GM21723 (cell line): ENCODE data around the gene GLIPR2.
"Not testable (repeated sequence)": the region's sequence is repeated elsewhere in the genome, so short reads cannot be mapped to it uniquely, and the experiment has no call there.

Source experiments
- ATAC-seq: cut with Tn5 transposase; IDR thresholded peaks from one replicate; pipeline ENCODE4 v1.9.1; 2021; ENCODE audit warnings: mild to moderate bottlenecking, moderate library complexity; ENCODE audit not compliant: unreplicated experiment

Gene GLIPR2

DNA sequence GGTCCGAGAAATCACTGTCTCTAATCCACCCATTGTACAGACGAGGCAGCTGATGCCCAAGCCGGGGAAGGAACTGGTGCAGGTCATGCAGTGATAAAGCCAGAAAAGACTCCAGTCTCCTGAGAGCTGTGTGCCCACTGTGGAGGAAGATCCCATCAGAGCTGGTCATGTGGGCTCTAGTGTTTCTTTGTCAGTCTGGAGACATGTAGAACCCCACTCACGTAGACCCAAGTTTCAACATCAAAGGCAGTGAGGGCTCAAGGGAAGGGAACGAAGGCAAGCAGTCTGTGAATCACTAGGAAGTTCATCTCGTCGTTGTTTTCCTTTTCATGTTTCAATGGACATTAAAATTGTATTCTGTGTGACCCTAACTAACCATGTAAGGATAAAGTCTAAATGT is 14.6 kb upstream of the GLIPR2 start:
- ATAC-seq = no peak

DNA sequence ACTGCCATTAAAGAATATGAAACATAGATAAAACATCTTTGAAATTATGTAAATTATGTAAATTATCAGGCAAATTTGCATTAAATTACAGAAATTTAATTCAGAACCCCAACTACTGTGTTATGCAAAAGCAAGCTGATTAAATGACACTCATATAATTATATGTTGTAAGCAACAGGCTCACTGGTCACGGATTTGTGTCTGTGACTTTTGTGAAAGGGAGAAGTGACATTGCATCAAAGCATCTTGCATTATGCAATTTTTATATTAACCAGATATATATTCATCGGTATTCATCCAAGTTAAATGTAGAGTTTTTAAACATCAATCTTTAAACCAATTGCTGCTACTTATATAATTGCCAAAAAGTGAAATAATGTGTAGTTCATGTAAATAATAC is 13.0 kb upstream of the GLIPR2 start:
- no peak for ATAC-seq

DNA sequence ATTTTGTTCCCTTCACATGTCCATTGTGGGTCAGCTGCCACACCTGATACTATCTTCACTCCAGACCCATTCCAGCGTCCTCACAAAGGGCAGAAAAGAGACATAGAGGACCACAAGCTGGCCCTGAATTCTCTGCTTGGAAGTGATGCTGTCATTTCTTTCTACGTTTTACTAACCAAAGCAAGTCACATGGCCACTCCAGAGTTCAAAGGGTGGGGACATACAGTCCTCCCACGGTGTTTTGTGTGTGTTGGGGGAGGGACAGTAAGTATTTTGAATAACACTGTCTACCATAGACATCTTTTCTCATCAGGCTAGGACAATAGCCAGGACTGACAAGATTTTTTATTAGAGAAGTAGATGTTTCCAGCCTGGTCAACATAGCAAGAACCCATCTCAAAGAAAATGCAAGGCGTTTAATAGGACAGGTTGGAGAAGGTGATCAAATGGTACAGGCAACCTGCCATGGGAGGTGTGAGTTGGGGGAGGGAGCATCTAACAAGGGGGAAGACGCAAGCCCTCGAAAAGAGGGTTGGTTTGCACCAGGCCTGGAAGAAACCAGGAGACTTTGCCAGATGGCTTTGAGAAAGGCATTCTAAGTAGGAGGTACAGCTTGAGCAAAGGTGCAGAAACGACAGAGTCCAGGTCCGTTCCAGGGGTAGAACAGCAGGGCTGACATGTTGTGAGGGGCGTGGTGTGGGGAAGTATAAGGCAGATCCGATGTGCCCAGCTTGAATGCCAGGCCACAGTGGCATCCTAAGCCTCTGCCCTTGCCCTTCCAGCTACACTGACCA is 11.3 kb upstream of the GLIPR2 start:
- no peak for ATAC-seq

DNA sequence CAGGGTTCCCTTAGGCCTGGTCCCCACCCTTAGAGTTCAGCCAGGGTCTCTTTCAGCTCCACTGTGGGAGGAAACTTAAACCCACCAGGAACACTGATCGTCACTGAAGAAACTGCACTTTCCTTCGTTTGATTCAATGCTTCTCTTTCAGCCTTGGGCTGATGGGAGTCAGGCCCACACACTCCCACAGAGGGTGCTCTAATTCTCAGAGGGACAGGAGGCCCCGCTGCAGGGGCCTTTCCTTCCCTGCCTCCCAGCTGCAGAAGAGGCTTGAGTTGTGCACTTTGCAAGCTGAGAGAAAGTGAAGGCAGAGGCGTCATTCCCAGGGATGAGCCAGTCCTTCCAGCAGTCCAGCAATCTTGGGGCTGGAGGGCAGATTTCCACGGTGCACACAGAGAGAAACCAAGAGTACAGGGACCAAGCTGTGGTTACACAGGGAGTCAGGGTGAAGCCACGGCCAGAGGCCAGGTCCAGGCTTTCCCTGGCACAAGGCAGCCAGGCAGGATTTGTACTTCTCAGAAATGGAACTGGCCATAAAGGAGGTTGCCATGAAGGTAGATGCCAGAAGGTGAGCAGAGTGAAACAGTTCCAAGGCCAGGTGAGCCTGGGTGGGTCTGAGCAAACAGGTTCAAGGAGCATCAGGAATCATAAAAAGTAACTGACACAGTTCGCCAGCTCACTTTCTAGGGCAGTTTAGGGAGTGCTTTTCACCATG is 10.4 kb upstream of the GLIPR2 start:
- ATAC-seq = no peak

DNA sequence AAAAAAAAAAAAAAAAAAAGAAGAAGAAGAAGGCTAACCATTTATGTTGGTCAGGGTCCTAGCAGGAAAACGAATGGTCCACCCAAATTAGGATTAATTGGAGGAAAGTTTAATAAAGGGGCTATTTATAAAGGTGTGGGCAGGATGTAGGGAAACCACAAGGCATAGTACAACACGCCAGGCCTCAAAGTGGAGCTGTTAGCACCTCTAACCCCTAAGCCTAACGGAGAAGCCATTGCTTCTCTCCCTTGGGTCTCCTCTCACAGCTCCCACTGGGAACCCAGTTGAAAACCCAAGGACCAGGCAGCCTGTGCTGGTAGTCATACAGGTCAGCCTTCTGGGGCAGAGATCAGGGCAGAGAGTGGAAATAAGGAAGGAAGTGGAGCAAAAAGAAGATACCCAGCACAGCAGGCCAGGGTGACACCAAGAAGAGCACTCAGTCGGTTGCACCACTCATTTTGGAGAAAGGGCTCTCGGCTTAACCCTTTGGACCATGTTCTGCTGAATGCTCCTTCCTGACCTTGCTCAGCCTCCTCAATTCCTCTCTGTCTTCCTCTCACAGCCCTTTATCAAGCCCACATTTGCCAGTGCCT is 8.8 kb upstream of the GLIPR2 start:
- ATAC-seq = no peak

DNA sequence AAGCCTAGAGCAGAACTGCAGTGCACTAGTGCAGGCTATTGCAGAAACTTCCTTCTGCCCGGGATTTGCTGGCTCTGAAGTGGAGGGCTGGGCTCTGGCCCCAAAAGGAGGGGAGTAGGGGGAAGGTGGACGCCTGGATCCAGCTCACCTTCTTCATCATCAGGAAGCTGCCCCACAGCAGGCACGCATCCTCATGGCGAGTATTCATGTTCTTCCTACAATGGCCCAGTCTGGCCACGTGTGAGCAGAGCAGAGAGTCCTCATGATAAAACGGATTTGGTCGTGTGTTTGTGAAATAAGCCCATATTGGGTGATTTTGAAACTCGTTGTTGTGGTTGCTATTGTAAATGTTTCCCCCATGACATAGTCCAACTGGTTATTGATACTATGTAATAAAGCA is 8.2 kb upstream of the GLIPR2 start:
- no peak for ATAC-seq

DNA sequence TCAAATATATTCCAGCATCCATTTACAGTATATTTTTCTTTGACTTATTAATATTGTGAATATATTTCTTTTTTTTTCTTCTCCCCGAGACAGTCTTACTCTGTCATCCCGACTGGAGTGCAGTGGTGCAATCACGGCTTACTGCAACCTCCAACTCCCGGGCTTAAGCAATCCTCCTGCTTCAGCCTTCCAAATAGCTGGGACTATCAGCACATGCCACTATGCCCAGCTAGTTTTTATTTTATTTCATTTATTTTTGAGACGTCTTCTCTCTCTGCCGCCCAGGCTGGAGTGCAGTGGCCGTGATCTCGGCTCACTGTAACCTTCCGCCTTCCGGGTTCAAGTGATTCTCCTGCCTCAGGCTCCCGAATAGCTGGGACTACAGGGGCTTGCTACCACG is 7.4 kb upstream of the GLIPR2 start:
- ATAC-seq = no peak

DNA sequence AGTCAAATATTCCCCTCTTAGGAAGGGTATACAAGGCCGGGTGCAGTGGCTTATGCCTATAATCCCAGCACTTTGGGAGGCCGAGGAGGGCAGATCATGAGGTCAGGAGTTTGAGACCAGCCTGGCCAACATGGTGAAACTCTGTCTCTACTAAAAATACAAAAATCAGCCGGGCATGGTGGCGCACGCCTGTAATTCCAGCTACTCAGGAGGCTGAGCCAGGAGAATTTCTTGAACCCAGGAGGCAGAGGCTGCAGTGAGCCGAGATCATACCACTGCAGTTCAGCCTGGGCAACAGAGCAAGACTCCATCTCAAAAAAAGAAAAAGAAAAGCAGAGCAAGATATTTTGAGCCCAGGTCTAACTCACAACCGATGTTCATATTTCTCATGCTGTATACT is 4.9 kb upstream of the GLIPR2 start:
- ATAC-seq = not testable (repeated sequence)

DNA sequence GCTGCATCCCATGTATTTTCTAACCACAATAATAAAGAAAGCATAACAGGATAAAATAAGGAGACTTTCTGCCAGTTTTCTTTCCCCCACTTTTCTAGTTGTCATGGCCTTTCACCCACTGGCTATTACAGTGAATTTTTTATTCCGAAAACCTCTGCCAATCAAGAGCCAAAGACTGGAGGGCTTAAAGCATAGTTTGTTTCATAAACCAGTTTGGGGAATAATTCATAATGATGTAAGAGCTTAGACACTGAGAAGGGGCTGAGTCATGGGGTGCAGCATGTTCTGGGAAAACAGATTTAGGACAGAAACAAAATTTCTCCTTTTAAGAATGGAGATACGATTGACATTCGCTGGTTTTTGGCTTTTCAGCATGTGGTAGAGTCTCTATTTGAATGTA is 4.4 kb upstream of the GLIPR2 start:
- ATAC-seq = no peak

DNA sequence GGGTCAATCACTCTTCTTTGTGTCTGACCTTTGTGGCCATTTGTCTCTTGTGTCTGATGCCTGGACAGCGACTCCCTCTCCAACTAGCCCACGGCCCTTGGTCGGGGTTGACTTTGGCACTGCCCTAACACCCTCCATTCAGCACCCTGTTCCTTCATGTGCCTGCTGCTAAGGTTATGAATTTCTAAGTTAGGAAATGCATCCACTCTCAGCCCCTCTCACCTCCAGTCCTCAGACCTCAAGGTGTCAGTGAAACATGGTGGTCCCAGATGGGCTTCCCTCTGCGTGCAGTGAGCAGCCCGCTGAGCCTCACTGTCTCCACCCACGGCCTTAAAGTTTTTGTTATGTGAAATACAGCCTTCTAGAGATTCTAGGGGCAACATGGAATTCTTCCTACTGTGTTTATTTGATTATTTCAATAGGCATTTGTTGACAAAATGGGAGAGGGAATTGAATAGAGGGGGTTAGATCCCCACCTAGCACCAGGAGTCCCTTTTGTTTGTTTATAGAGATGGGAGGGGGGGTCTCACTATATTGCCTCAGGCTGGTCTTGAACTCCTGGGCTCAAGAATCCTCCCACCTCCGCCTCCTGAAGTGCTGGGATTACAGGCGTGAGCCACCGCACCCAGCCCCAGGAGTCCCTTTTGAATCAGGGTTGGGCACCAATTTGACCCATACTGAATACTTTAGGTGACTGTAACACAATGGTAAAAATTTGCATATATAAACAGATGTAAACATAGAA is 1.6 kb upstream of the GLIPR2 start:
- no peak for ATAC-seq

DNA sequence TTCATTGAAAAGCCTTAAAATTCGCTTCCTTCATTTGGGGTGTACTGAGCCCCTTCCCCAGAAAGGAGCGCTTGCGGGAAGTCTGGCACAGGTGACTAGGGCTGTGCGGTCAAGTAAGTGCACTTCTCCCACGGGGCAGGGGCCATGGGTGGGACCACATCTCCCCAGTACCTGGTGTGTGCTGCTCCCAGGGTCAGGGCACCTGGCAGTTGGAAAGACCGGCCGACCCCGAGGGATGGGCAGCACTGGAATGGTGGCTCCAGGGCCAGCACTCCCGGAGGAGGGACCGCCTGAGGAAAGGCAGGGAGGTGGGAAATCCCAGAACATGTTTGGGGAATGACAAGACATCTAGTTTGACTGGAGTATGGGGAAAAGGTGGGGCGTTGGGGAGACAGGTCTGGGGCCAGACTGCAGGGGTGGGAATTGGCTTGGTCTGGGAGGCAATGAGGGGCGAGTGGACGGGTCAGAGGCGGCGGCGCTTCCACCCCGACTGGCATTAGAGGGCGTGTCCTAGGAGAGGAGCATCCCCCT is 727 bp upstream of the GLIPR2 start:
- ATAC-seq = no peak

DNA sequence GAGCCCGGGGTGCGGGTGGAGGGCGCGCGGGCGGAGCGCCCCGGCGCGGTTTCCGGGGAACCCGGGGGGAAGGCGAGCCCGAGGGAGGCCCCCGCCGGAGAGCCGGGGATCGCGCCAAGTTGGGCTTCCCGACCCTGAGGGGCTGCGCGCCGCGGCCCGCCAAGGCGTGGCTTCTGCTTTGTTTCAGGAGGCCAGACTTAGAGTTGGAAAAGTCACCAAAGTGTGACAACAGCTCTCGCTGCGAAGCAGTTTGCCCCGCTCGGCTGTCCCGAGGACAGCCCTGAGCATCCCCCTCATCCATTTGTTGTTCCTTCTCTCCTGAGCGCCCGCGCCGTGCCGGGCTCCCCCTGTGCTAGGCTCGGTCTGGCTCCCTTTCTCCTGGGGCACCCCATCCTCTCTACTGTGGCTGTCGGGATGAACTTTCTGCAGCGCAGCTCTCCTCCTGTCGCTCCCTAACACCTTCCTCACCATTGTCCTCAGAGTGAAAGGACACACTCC is 410 bp downstream of the GLIPR2 start:
- no peak for ATAC-seq

DNA sequence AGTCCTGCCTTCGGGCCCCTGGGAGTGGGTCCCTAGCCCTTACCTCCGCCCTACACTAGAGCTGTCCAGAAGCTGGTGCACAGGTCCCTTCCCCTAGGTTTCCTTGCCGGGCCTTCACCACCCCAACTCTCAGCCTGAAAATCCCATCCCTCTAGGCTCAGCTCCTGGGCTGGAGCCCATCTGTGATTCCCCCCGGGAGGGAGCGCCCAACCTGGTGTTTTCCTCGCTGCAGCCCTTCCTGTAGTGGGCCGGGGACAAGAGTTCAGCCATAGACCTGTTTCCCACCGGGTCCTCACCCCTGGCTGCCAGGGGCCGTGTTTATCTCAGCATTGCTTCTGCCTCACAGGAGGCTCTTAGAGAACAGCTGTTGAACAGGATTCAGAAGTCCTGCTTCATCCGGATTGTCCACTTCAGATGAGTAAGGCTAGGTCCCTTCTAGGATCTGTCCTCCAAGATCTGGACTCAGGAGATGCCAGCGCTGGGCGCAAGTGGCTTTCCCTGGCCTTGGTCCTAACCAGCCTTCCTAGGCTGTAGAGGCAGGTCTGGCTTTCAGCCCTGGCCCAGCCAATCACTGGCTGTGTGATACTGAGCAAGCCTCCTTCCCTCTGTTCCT is 965 bp downstream of the GLIPR2 start:
- ATAC-seq = no peak

DNA sequence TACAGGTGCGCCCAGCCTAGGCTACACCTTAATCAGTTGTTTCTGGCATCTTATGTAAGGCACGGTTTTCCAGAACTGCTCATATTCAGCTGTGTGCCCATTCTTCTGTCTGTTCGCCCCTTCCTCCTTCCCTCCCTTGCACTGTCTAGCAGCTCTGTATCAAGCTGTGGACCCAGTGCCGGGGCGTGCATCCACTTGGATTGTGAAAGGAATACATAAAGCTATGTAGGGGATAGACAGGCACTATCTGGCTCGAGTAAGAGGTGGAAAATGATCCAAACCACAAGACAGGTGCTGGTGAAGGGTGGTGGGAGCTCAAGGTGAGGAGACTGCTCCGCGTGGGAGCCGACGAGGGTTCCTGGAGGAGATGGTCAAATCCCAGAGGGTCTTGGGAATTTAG is 2.0 kb downstream of the GLIPR2 start:
- no peak for ATAC-seq

DNA sequence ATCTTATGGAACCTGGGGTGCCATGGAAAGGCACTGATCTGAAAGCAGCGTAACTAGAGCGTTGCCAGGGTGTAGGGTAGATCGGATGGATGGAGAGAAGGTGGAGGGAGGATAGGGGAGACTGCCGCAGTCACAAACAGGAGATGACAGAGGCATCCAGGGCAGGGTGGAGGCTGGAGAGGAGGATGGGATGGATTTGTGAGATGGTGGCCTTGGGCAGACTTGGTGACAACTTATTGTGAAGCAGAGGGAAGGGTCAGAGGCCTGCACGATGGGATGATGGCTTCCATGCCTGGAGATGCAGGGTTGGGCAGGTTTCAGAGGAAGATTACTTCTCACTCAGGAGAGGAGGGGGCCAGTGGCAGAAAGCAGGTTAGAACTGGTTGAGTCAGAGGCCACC is 2.4 kb downstream of the GLIPR2 start:
- no peak for ATAC-seq

DNA sequence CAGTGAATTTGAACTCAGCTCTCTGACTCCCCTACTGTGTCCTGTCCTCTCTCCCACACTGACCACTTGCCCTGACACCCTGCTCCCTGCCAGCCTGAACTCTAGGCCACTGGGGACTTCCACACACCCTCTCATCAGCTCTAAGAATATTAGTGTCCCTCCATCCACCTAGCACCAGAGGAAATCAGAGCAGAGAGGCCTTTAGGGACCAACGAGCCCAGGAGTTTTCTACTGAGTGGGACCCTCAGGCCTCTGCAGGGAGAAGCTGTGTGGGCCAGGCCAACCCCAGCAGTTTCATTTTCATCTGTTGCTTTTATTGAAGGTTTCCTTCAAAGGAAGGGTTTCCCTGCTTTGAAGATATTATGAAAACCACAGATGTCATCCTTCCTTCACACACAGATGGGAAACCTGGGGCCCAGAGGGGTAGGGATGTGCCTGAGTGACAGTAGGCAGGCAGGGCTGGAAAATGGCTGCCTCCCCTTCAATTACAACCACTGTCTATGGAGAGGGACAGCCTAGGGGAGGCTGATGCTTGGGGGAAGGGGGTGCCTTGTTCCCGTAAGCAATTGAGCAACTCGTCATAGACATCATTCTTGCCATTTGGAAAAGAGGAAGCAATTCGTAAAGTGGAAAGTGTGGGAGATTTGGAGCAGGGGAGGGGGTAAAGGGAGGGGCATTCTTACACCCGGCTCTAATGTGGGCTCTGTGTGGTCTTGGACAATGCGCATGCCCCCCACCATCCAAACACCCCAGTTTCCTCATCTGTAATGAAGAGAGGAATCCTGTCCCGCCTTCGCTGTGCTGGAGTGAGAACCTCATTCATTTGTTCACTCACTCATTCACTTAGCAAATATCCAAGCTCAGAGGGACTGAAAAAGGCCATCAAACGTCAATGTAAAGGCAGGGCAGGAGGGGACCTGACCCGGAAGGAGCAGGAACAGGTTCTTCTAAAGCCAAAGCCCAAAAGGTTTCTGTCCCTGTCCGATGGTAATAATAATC is 3.9 kb downstream of the GLIPR2 start:
- ATAC-seq = no peak

DNA sequence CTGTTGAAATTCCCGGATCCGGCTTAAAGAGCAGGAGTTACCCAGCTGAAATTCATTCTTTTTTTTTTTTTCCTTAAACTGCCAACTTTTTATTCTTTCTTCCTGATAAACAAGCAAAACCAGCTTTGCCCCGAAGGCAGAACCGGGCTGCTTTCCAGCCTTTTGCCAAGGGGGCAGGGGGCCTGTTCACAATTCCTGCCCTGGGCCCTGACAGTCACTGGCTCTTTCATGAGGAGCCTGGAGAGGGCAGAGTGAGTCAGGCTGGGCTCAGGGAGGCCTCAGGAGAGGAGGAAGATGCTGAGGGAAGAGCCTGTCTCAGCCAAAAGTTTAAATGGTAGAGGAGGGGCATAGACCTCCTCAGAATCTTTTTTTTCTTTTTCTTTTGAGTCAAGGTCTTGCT is 4.8 kb downstream of the GLIPR2 start:
- no peak for ATAC-seq

DNA sequence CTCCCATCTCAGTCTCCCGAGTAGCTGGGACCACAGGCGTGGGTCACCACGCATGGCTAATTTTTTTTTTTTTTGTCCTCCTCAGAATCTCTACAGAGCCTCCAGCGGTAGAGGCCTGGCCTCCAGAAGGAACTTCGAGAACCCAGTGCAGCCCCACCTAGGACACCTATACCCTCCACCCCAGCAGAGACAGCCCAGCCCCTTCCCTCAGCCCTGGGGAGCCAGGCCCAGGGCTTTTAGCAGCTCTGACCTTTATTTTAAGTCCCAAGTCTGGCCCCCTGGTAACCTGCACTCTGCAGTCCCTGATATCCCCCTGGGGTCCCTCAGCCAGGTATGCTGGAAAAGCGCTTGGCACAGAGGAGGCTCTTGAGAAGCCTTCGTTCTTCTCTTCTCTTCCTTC is 5.2 kb downstream of the GLIPR2 start:
- ATAC-seq = no peak

DNA sequence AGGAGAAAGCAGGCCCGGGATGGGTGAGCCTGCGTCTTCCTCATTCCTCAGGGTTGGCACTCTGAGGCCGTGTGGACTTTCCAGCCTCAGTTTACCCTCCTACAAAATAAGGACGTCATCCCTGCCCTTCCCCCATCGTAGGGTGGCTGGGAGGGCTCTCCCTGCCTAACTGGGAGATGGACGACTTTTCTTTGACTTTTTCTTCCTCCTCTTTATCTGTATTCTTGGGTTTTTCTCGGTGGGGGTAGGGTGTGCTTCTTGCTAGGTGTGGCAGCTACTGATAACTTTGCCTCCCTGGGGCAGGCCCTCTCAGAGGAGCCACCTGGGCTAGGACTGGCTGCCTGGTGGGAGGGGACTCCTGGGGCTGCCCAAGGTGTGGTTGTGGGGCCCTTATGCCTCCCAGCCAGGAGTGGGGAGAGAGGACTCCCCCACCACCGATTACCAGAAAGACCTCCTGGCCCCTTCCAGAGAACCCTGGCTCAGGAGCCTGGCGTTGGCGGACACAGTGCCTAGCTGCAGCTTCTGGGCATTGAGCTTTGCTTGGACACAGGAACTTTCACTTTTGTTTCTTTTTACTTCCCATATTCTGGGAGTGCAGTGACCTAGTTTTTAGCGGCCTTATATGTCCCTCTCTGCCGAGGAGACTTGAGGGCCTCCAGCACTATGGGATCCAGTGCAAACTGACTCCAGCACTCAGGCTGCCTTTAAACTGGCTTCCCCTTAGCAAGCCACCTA is 6.1 kb downstream of the GLIPR2 start:
- ATAC-seq = no peak
